KG1 (cell line): ENCODE results near the gene KRT7.
"Not testable (repeated sequence)": the region's sequence is repeated elsewhere in the genome, so short reads cannot be mapped to it uniquely, and the experiment has no call there.

Experiments used
- DNase-seq: peaks from one replicate; lab custom pipeline; 2025; lab: John Stamatoyannopoulos, UW

KRT7 gene

DNA sequence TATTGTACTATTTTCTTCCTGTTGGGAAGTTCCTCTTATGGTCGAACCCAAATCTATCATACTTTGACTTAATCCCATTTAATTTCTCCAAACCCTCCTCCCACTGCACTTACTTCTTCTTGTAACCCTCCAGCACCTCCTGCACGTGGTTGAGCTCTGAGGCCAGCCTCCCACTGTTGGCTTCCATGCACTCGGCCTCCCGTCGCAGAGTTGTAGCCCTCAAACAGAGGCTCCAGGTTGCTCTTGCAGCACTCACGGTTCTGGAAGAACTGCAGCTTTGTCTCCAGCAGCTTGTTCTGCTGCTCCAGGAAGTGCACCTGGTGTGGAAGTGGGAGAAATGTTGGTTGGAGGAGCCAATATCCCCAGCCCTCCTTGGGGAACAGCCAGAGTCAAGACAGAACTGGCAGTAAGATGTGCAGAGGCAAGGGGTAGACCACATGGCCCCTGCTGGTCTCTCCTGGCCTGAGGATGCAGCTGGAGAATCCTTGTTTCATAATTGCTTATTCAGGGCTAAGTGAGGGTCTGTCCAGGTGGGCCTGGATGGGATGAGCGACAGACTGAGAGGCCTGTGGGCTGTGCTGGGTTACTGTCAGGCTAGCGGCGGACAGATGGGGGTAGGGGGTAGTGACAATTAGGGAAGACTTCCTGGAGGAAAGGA lies 23.0 kb downstream of the KRT7 start:
- no peak for DNase-seq

DNA sequence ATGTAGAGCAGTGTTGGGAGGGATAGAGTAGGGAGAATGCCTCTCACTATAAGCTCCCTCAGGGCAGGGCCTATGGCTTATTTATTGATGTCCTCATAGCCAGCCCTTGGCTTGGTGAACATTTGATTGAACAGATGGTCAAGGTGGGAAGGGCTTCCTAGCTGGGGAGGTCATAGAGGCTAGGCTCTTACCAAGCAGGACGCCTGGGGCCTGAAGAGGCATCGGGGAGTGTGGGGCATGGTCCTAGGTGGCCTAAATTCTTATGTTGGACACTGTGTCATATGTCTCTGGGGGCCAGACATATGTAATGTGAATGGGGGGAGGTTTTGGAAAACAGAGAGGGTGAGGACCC lies 23.5 kb downstream of the KRT7 start:
- DNase-seq = no peak

DNA sequence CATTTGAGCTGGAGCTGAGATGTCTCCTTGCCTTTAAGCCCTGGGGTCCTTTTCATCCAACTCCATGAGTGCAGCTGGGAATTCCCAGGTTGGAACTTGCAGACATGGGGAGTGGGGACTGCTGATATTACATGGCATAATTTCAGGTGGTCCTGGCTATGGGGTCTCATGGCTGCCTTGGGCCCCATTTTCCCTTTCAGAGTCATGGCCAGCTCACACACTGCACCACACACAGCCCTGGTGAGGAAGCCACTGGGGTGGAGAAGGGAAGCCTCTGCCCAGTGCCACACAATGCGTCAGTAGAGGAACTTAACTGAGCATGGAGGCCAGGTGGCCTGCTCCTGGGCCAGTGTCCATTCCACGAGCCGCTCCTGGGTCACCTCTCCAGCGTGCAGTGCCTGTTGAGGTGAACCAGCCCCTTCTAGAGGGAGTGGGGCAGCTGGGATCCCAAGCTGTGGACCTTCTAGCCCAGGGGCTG lies 24.1 kb downstream of the KRT7 start:
- DNase-seq = no peak

DNA sequence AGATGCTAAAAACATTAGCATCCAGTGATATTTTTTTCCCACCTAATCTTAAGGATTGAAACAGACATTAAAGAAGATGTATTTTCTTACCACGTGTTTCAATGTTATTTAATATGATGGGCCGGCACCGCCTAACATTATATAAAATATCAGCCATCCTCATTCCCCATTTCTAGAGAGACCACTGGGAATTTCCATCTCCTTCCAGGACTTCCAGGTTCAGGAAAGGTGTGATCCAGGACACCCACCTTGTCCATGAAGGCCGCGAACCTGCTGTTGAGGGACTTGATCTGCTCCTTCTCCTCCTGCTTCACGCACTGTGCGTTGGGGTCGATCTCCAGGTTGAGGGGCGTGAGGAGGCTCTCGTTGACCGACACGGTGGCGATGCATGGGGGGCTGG lies 24.9 kb downstream of the KRT7 start:
- not testable (repeated sequence) for DNase-seq

DNA sequence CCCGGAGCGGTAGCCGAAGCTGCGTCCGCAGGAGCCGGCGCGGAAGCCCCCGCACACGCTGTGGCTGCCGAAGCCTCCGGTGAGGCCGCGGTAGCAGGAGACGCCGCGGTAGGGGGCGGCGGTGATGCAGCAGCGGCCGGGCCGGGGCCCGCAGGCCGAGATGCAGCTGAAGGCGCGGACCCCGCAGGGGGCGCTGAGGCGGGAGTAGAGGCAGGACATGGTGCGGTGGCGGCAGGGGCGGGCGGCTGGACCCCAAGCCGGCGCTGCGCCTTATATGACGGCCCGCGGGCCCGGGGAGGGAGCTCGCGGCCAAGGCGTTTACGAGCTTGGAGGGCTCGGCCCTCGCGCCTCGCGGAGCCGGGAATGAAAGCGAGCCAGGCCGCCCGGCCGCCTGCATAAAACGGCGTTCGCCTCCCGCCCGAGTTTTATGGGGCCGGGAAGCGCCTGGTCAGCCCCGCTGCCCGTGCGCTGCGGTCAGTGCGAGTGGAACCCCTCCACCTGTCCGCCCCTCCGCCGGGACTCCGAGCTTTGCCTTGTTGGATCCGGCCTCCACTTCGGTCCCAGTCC lies 25.4 kb downstream of the KRT7 start:
- DNase-seq = no peak

DNA sequence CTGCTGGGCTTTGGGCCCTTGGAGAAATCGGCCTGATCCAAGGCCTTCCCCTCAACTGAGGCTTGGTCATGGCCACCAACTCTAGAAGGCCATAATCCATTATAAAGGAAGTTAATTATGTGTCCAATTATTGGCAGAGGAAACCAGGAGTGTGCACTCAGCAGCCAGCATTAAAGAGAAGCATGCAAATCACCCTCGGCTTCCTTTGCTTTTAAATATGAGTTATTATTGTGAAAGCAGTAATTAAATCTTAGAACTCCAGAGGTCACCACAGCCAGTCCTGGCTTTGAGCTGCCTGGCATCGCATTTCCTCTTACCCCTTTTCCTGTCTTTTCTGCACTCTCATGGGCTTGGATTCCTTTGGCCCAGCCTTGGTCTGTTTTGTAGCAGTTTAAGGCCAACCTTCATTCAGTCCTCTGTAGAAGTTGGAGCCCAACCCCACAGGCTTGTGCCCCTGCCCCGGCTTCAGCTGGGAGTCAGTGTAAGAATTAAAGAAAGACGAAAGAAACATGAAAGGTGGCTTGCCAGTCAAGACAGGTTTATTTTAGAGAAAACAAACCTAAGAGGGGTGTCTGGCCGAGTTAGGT lies 26.7 kb downstream of the KRT7 start:
- no peak for DNase-seq

DNA sequence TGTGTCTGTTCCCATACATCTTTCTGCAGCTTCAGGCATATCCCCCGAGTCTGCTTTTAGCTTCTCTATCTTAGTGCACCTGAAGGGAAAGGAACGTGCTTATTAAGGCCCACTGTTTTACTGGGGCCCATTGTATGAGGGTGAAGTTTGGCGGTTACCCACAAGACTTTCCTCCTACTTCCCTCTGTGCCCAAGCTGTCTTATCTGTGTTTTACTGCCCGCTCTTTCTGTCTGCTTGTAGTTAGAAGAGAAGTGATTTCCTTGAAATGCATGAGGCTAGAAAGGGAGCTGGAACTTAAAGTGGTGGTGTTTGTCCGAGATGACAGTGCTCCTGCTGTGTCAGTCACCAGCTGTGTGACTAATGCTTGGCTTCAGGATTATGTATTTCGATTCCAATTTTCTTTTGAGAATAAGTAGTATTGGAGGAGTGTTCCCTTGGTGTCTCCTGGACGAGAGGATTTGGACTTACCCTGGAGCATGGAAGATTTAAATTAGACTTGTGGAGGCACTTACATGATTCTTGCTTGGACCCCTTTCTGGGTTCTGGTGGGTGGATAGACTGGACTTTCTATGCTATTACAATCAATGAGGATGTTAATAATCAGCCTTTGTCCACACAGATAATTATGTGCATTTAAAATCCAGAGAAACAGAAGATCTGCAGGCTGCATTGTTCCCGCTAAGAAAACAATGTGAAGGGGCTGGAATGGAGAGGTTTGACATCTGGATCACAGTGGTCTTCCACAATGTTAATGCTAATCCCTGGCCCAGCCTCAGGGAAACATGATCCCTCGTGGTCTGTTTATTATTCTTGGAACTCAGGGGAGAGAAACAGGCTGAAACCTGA lies 27.5 kb downstream of the KRT7 start:
- no peak for DNase-seq

DNA sequence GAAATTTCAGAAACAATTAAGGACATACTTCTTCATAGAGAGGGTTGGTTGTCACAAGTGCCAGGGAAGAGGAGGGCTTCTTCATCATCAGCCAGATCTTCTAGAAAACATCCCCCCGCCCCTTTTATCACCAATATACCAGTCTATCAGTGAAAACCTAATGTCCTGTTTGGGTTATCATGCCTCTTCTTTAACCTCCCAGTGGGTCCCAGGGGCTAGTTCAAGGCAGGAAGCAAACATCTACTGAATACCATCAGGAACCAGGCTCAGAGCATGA lies 28.1 kb downstream of the KRT7 start:
- DNase-seq = no peak

DNA sequence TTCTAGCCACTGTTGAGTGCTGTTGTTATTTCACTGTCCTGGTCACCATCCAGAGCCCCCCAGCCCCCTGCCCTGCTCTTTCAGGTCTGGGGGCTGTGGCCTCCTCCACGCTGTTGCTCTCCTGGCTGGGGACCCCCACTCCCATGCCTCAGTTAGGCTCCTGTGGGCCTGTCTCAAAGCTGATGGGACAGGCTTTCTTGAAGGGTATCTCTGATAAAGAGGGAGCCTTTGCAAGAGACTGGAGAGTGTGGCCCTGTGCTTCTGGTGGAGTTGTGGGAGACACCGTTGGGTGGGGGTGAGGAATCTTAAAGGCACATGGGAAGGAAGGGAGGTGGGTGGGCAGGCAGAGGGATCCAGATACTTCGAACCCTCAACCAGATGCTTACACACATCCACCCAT lies 29.2 kb downstream of the KRT7 start:
- DNase-seq = no peak

DNA sequence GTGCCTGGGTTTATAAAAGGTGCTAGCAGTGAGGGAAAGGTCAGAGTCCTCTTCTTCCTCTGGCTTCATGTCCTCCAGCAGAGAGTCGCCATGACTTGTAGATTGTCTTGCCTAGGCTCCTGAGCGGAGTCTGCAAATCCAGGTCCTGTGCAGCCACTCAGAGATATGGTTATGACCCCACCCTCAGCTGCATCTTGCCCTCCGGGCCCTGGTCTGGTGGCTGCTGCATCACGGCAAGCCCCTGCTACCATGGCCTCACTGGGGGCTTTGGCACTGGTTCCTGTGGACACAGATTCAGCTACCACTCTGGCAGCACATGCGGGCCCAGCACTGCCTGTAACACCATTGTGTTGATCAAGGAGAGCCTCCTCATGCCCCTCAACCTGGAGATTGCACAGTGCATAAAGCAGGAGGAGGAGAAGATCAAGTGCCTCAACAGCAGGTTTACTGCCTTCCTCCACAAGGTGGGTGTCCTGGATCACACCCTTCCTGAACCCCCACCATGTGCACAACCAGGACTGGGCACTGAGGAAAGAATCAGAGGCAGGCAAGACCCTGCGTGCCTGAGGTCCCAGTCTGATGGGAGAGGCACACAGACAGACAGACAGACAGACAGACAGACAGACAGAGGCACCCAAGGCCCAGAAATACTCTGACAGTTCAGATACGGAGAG lies 30.9 kb downstream of the KRT7 start:
- no peak for DNase-seq

DNA sequence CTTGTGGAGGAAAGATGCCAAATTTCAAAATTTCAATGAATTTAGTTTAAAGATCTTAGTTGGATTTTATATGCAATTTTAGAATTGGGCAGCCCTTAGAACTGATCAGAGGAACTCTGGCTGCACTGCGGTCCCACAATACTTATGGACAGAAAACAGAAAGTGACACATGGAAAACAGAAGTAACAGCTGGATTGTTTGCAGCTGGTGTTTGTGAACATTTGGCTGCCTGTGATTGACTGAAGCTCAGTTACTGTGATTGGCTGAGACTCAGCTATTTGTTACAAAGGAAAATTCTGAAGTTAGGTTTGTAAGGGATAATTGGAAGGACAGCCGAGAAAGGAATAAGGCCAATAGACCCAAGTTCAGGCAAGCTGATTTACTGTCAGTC lies 31.4 kb downstream of the KRT7 start:
- no peak for DNase-seq

DNA sequence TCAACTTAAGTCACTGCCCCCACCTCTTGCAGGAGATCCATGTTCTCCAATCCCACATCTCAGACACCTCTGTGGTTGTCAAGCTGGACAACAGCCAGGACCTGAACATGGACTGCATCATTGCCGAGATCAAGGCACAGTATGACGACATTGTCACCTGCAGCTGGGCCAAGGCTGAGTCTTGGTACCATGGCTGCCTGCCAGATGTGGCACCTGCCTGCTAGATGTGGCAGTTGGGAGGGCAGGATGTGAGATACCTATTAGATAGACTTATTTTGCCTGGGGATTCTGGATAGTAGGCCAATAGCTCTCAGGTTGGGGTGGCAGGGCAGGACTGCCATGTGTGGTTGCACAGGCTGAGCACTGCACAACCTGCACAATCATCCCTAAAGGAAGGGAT lies 33.5 kb downstream of the KRT7 start:
- no peak for DNase-seq

DNA sequence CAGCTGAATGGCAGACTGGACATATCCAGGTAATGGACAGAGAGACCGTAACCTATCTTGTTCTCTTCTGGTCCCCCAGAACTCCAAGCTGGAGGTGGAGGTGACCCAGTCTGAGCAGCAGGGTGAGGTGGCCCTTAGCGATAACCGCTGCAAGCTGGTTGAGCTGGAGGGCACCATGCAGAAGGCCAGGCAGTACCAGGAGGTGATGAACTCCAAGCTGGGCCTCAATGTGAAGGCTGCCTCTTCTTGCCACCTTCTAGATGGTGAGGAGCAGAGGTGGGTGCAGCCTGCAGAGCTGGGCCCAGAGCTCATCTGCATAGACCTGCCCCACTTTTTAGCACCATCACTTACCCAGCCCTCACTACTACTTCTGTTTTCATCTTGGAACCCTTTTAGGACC lies 34.2 kb downstream of the KRT7 start:
- DNase-seq = no peak

DNA sequence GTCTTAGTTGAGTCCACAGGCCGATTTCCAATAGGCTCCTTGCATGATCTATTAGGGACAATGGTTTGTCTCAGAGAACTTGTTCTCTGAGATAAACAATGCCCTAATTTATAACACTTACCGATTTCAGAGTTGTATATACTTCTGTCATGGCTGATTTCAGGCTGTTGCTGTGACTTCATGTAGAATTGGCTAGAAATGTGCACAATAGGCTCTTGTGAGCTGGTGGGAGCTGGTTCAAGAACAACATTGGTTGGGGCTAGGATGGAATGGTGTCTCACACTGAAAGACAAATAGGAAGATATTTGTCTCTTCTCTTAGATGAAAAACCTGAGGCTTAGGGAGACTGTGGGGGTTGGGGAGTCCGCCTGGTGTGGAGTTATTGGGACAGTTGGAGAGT lies 34.7 kb downstream of the KRT7 start:
- no peak for DNase-seq

DNA sequence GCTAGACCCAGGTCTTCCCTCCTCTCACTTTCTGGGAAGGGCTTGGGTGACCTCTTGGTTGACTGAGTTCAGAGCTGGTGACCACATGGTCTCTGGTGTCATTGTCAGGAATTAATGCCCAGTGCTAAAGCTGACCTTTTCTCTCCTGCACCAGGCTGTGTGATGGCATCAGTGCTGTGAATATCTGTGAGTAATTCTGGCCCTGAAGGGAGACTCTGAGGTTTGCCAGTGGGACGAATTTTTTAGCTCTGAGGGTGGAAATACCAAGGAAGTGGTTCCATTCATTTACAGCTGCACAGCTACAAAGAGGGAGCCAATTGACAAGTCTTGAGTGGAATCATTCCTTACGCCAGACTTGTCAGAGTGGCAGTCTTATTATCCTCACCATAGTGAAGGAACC lies 35.2 kb downstream of the KRT7 start:
- no peak for DNase-seq

DNA sequence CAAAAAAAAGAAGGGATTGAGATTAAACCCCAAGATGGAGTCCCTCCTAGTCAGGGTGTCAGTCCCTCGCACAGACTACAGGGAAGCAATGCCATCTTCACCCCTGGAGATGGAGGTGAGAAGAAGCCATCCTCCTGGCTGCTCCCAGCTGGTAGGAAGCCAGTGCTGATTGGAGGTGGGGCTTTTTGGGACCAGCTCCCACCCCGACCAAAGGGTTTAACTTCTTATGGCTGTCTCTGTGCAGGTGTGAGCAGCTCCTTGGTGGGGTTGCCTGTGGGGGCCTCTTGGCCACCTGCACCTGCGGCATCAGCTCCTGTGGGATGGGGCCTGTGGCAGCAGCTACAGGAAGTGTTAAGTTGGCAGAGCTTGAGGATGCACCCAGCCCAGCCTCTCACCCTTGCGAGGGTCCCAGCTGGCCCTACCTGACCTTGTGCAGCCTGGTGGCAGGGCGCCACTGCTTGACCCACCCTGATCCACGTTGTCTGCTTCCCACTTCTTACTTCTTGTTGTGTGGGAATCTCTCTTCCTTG lies 37.6 kb downstream of the KRT7 start:
- DNase-seq = no peak

DNA sequence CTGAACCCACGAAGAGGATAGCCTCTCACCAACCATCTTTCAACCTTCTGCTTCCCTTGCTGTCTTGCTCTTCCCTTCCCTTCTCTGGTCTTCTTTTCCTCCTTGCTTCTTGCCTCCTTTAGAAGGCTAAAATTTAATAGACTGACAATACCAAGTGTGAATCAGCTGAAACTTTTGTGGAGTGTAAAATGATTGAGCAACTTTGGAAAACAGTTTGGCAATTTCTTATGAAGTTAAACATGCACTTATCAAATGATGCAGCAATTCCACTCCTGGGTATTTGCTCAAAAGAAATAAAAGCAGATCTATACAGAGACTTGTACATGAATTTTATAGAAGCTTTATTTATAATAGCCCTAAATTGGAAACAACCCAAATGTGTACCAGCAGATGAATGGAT lies 38.1 kb downstream of the KRT7 start:
- DNase-seq = no peak

DNA sequence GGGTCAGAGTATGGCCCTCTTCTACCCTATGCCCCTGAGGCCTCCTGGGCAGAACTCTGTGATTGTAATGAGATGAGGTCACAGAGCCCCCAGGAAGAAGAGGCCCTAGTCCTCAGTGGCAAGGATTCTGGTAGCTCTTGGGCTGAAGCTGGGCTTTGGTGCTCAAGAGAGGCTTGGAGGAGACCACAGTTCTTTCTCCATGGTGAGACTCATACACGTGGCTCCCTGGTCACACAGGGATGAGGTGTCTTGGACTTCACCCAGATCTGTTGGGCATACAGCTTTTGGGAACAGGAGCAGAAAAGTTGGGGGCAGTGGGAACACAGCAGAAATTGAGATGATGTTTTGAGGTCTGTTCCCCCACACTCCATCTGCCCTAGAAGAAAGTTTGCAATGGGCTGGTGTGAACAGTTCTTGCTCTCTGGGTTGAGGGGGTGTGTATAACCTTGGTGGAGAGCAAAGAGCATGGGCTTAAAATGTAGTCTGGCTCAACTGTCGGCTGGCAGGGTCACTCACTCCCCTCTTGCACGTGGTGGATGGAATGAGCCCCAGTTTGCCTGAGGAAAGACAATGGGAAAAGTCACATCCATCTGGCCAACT lies 41.6 kb downstream of the KRT7 start, which contains the start of gene KRT86:
KRT86 (plus strand) TSS at position 125 of the 600 bp plus-strand sequence. CDS start 27,272 bp downstream, outside the sequence.
- no peak for DNase-seq

DNA sequence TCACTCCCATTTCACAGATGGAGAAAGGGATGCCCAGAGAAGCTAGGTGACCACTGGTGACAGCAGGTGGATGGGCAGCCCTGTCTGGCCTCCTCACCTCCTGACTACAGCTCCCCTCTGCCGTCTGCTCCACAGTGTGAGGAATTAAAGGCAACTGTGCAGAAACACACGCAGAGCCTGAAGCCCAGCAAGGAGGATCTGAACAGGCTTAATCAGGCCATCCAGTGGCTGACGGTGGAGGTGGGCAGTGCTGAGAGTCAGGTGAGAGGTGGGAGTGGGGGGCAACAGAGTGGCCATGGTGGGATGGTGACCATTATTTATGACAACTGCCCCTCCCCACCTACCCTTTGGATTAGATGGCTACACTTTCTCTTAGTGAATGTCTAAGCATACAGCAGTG lies 42.6 kb downstream of the KRT7 start:
- no peak for DNase-seq

DNA sequence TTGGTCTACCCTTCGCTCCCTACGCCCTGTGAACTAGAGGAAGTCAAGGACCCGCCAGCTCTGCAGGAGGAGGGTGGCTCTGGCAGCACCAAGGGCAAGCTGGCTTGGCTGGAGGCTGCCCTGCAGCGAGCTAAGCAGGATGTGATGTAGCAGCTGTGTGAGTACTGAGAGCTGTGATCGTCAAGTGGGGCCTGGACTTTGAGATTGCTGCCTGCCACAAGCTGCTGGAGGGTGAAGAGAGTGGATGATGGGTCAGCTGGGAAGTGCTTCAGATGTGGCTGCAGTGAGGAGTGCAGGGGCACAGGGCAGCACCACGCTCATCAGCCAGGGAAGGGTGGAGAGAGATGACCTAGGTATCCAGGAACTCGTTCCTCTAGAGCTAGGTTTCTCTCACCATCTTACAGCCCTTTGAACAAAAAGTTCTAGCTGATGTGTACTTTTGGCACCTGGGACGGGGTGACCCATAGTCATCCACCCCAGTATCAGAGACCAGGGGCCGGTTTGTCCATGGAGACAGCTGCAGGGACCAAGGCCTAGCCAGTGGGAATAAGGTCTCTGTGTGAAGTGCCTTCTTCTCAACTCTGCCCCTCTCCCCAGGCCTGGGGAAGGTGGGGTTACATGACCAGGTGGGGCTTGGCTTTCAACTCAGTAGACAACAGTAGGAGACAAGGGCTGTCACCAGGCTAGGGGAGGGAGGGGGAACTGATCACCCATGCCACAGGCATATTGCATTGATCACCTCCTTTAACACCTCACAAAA lies 44.6 kb downstream of the KRT7 start:
- DNase-seq = no peak
